NCI-H187 (cell line): Measurements from ENCODE around the gene TMEM144.

Experiments used
- DNase-seq, 2 experiments: peaks; one replicate each; lab custom pipeline; 2025; lab: John Stamatoyannopoulos, UW

TMEM144 gene

GRCh38 chr4:158209825-158210807 is at the start of gene TMEM144:
TSS of gene TMEM144 (plus strand) at chr4:158210486. CDS start at chr4:158212668, 2,182 bp downstream.
- no peak for DNase-seq

- no peak for DNase-seq
Measured at GRCh38 chr4:158161551-158162354, 48.5 kb upstream of the TMEM144 start.

GRCh38 chr4:158162631-158163030 is 47.7 kb upstream of the TMEM144 start:
- no peak for DNase-seq

- DNase-seq, result no peak
Measured at GRCh38 chr4:158163941-158164767, 46.1 kb upstream of the TMEM144 start.

- no peak for DNase-seq
Measured at GRCh38 chr4:158164768-158165213, 45.5 kb upstream of the TMEM144 start.

GRCh38 chr4:158166701-158167100 is 43.6 kb upstream of the TMEM144 start:
- DNase-seq, result no peak

GRCh38 chr4:158168606-158169005 is 41.7 kb upstream of the TMEM144 start:
- DNase-seq, result no peak

- DNase-seq, result no peak
Measured at GRCh38 chr4:158169506-158169905, 40.8 kb upstream of the TMEM144 start.

GRCh38 chr4:158169931-158170690 is 40.2 kb upstream of the TMEM144 start:
- no peak for DNase-seq

- DNase-seq, result no peak
Measured at GRCh38 chr4:158170691-158171561, 39.4 kb upstream of the TMEM144 start.

- no peak for DNase-seq
Measured at GRCh38 chr4:158172261-158173258, 37.7 kb upstream of the TMEM144 start, which contains the start of gene GASK1B. TSS of gene GASK1B (minus strand) at chr4:158173025. CDS start at chr4:158171375, 1,650 bp downstream.

- DNase-seq, result no peak
Measured at GRCh38 chr4:158176108-158176507, 34.2 kb upstream of the TMEM144 start.

GRCh38 chr4:158176776-158177175 is 33.5 kb upstream of the TMEM144 start:
- no peak for DNase-seq

GRCh38 chr4:158179465-158179864 is 30.8 kb upstream of the TMEM144 start:
- DNase-seq, result no peak

- no peak for DNase-seq
Measured at GRCh38 chr4:158181906-158182305, 28.4 kb upstream of the TMEM144 start.

GRCh38 chr4:158182736-158183135 is 27.6 kb upstream of the TMEM144 start:
- DNase-seq, result no peak

GRCh38 chr4:158186815-158187214 is 23.5 kb upstream of the TMEM144 start:
- no peak for DNase-seq

- no peak for DNase-seq
Measured at GRCh38 chr4:158189422-158189821, 20.9 kb upstream of the TMEM144 start.

GRCh38 chr4:158190718-158191117 is 19.6 kb upstream of the TMEM144 start:
- DNase-seq, result no peak
